GM19328 (cell line): ENCODE measurements around the gene PSME1.
"Not testable (repeated sequence)": the region's sequence is repeated elsewhere in the genome, so short reads cannot be mapped to it uniquely, and the experiment has no call there.

Source experiments
- ATAC-seq: cut with Tn5 transposase; IDR thresholded peaks from one replicate; pipeline ENCODE4 v1.9.1; 2021; ENCODE audit warnings: mild to moderate bottlenecking, moderate library complexity; ENCODE audit not compliant: unreplicated experiment

PSME1 gene

GRCh38 chr14:24103451-24103850, 32.5 kb upstream of the PSME1 start:
- no peak for ATAC-seq

- ATAC-seq = not testable (repeated sequence)
Observed at GRCh38 chr14:24105609-24106239, 30.3 kb upstream of the PSME1 start.

- no peak for ATAC-seq
Observed at GRCh38 chr14:24106672-24107271, 29.2 kb upstream of the PSME1 start.

GRCh38 chr14:24108336-24108874, 27.6 kb upstream of the PSME1 start:
- peak; percentile 33 for ATAC-seq

- ATAC-seq = no peak
Observed at GRCh38 chr14:24110060-24110459, 25.9 kb upstream of the PSME1 start.

- ATAC-seq = no peak
Observed at GRCh38 chr14:24110523-24110922, 25.5 kb upstream of the PSME1 start.

GRCh38 chr14:24113379-24113800, 22.6 kb upstream of the PSME1 start:
- no peak for ATAC-seq

- peak; percentile 21 for ATAC-seq
Observed at GRCh38 chr14:24113801-24114531, 22.0 kb upstream of the PSME1 start.

GRCh38 chr14:24114532-24115421, 21.2 kb upstream of the PSME1 start, which contains the start of the genes DCAF11 and NRL:
Gene DCAF11, plus strand, starts transcription at chr14:24114777. Its CDS starts 818 bp downstream, at chr14:24115595.
Gene NRL, minus strand, starts transcription at chr14:24114949. Its CDS starts 32,101 bp downstream, at chr14:24082848.
- peak; percentile 86 for ATAC-seq

GRCh38 chr14:24115422-24116127, 20.4 kb upstream of the PSME1 start:
- no peak for ATAC-seq

- ATAC-seq = no peak
Observed at GRCh38 chr14:24116128-24116814, 19.7 kb upstream of the PSME1 start.

GRCh38 chr14:24117179-24117578, 18.8 kb upstream of the PSME1 start:
- no peak for ATAC-seq

GRCh38 chr14:24119691-24120090, 16.3 kb upstream of the PSME1 start:
- no peak for ATAC-seq

- no peak for ATAC-seq
Observed at GRCh38 chr14:24121210-24121609, 14.8 kb upstream of the PSME1 start.

GRCh38 chr14:24122416-24122815, 13.6 kb upstream of the PSME1 start:
- no peak for ATAC-seq

- ATAC-seq = no peak
Observed at GRCh38 chr14:24122898-24123297, 13.1 kb upstream of the PSME1 start.

- no peak for ATAC-seq
Observed at GRCh38 chr14:24123424-24124417, 12.3 kb upstream of the PSME1 start.

- ATAC-seq = no peak
Observed at GRCh38 chr14:24126939-24127338, 9.1 kb upstream of the PSME1 start.
